Activated naive CD4-positive, alpha-beta T cell treated with anti-CD3 and anti-CD28 coated beads, Interleukin-2, amount 50 U/mL, for 24 hours (primary cell): ENCODE measurements around the gene TMEM40.

Experiments used
- H3K27ac Mint-ChIP-seq: one replicate; pipeline ENCODE4 v1.8.0; 2021; ENCODE audit warnings: mild to moderate bottlenecking, mixed read lengths
- H3K27me3 Mint-ChIP-seq: one replicate; pipeline ENCODE4 v1.8.0; 2021; ENCODE audit warnings: mixed read lengths
- H3K36me3 Mint-ChIP-seq: one replicate; pipeline ENCODE4 v1.8.0; 2021; ENCODE audit warnings: mixed read lengths
- H3K4me1 Mint-ChIP-seq: one replicate; pipeline ENCODE4 v1.8.0; 2021; ENCODE audit warnings: mixed read lengths
- H3K4me3 Mint-ChIP-seq: one replicate; pipeline ENCODE4 v1.8.0; 2021; ENCODE audit warnings: mild to moderate bottlenecking, mixed read lengths
- H3K9me3 Mint-ChIP-seq: one replicate; pipeline ENCODE4 v1.8.0; 2021; ENCODE audit warnings: mixed read lengths

TMEM40 gene

GRCh38 chr3:12689997-12690711 is 68.9 kb downstream of the TMEM40 start:
- no peaks in the 10 kb centered on the region for H3K4me1 Mint-ChIP-seq
- H3K27ac Mint-ChIP-seq: no peak overlapping the region
- H3K9me3 Mint-ChIP-seq: no peaks in the 10 kb centered on the region
- no peaks in the 10 kb centered on the region for H3K27me3 Mint-ChIP-seq
- H3K4me3 Mint-ChIP-seq: no peak overlapping the region
- no peaks in the 10 kb centered on the region for H3K36me3 Mint-ChIP-seq

GRCh38 chr3:12687948-12688347 is 71.1 kb downstream of the TMEM40 start:
- Mint-ChIP-seq H3K4me1 (no peaks in the 10 kb centered on the region), H3K4me3 (no peak overlapping the region), H3K36me3 (no peaks in the 10 kb centered on the region), H3K27ac (no peak overlapping the region), H3K9me3 (no peaks in the 10 kb centered on the region), H3K27me3 (no peaks in the 10 kb centered on the region)

GRCh38 chr3:12686096-12686495 is 73.0 kb downstream of the TMEM40 start:
- no peaks in the 10 kb centered on the region for H3K9me3 Mint-ChIP-seq
- H3K4me1 Mint-ChIP-seq: no peaks in the 10 kb centered on the region
- H3K36me3 Mint-ChIP-seq: no peaks in the 10 kb centered on the region
- H3K4me3 Mint-ChIP-seq: no peak overlapping the region
- no peak overlapping the region for H3K27ac Mint-ChIP-seq
- no peaks in the 10 kb centered on the region for H3K27me3 Mint-ChIP-seq
